Measurements from ENCODE around the gene RELN.

GRCh38 chr7:103727982-103728610 lies 261.4 kb downstream of the RELN start:
- no peak for TF ChIP-seq REST (IDR thresholded peaks at IDR 0.05; ENCODE audit: insufficient read depth in 1 of 2, low read depth in 2 of 2, low read length in 2 of 2)
- TF ChIP-seq POLR2AphosphoS5 (IDR thresholded peaks at IDR 0.05; ENCODE audit: low read depth, low read length) = no peak
- TF ChIP-seq SIN3A (IDR thresholded peaks at IDR 0.05; ENCODE audit: borderline replicate concordance, insufficient read depth, low read length) = no peak
- no peak for TF ChIP-seq TAF1 (IDR thresholded peaks at IDR 0.05; ENCODE audit: borderline replicate concordance, insufficient read depth, low read length)
- TF ChIP-seq FOXP2 (optimal IDR thresholded peaks at IDR 0.05; ENCODE audit: borderline replicate concordance, extremely low read depth, extremely low read length, insufficient read depth) = no peak

Measured in PFSK-1 (cell line).